GM12892 (cell line): ENCODE measurements around the gene CDIP1.

Experiments
- DNase-seq: peaks from one replicate; pipeline ENCODE4 v3.0.0; 2011; ENCODE audit not compliant: insufficient read length
- FAIRE-seq: peaks from 2 replicates; lab custom pipeline; 2011; peaks lifted over from hg19 to GRCh38; lab: Jason Lieb, UNC
- POLR2A ChIP-seq: IDR thresholded peaks from 2 replicates; pipeline ENCODE4 v1.6.1; 2011; ENCODE audit warnings: low read depth, low read length, control low read depth
- POLR2AphosphoS5 ChIP-seq: IDR thresholded peaks from 2 replicates; pipeline ENCODE4 v1.6.1; 2011; ENCODE audit warnings: low read depth, low read length, control low read depth
- TAF1 ChIP-seq: IDR thresholded peaks from 2 replicates; pipeline ENCODE4 v1.6.1; 2011; ENCODE audit warnings: low read depth, mild to moderate bottlenecking, control low read depth, low read length, borderline replicate concordance

Gene CDIP1

DNA sequence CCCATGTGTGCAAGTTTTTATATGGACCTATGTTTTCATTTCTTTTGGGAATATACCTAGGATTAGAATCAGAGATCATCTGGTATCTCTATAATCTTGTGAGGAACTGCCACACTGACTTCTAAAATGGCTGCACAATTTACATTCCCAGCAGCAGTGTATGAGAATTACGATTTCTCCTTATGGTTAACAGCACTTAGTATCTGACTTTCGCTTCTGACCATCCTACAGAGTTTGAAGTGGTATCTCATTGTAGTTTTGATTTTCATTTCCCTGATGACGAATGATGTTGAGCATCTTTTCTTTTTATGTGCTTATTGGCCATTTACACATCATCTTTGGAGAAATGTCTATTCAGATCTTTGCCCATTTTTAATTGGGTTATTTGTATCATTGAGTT, 27.6 kb upstream of the CDIP1 start:
- no peak for FAIRE-seq
- TF ChIP-seq TAF1 = no peak
- TF ChIP-seq POLR2A = no peak
- no peak for TF ChIP-seq POLR2AphosphoS5
- DNase-seq = no peak

DNA sequence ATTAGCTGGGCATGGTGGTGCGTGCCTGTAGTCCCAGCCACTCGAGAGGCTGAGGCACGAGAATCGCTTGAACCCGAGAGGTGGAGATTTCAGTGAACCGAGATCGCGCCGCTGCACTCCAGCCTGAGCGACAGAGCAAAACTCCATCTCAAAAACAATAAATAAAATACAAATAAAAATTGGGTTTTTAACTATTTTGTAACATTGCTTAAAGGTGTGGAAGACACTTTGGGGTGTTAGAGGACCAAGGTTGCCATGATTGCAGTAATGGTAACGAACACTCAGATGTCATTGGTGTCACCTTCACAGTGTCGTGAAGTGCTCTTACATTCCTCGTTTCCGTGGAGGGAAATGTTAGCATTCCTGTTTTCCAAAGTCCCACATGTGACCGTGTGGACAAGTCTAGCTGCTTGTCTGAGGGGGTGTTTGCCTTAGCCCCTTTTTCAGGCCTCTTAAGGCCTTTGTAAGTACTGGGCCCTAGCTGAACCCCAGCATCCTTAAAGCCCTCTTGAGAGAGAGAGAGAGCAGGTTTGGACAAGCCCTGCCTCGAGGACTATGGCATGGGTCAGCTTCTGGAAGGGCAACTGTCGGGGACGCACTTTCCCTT, 26.2 kb upstream of the CDIP1 start:
- FAIRE-seq = no peak
- DNase-seq = no peak
- TF ChIP-seq TAF1 (no peak), POLR2A (no peak), POLR2AphosphoS5 (no peak)

DNA sequence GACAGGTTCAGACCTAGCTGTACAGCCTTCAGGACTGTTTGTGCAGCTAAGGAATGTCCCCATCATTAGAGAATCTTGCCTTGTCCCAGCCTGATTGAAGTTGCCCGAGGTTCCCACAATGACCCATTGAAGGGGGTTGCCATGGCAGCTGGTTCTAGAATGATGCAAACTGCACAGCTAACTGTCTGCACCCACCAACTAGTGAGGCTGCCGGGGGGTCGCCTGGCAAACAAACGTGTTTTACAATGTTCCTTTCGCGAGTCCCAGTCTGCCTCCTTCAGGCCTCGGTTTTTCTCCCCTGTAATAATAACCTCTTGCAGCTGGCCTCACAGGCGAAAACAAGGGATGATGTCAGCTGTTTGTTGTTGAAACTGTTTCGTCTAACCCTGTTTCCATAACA, 23.0 kb upstream of the CDIP1 start:
- TF ChIP-seq POLR2A = no peak
- TF ChIP-seq TAF1 = no peak
- no peak for TF ChIP-seq POLR2AphosphoS5
- no peak for FAIRE-seq
- DNase-seq = no peak

DNA sequence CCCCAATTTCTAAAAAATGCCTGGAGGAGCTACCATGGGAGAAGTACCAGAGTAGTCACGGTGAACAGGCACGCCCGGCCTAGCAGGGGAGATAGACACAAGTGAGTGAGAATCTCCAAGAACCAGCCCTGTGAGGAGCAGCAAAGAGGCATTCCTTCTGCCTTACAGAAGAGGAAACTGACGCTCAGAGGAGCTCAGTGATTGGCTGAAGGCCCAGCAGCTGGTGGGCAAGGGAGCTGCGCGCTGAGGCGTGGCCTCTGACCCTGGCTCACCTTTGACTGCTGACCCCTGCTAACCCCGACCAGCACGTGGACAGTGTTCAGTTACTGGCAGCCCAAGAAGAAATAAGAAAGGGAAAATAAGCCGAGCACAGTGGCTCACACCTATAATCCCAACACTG, 19.4 kb upstream of the CDIP1 start:
- FAIRE-seq (no peak), DNase-seq (no peak)
- no peak for TF ChIP-seq POLR2AphosphoS5
- TF ChIP-seq POLR2A = no peak
- no peak for TF ChIP-seq TAF1

DNA sequence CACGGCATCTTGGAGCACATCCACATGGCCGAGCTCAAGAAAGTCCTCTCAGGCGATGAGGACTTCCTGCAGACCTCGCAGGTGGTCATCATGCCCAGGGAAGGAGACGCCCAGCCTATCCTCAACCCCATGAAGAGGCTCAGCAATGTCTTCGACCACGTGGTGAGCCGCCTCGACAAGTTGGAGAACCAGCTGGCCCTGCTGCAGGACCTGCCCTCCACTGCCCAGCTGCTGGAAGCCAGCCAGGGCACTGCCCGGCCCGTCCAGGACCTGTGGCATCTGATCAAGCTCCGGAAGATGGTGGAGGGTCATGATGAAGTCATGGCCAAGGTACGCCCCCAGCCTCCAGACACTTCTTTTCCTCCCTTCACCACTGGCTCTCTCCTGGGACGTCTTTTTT, 18.0 kb upstream of the CDIP1 start:
- DNase-seq (no peak), FAIRE-seq (no peak)
- no peak for TF ChIP-seq POLR2A

DNA sequence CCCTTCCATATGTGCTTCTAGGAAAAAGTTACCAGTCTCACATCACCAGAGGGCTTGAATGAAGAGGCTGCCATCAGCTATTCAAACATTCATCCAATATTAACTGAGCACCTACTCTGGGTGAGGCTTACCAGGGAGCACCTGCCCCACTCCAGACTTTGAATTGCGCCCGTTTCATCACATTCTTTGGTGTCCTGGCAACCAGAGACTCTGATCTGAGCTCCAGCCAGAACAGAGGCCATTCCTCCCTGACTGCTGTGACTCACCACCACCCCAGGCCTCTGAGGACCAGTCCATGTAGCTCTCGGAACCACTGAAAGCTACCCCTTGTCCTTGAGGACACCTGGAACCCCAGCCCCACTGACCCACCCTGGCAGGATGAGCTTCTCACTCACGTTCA, 17.5 kb upstream of the CDIP1 start, which contains the start of gene C16orf96:
TSS of gene C16orf96 (plus strand) at position 229 of the 400 bp plus-strand sequence. CDS start at position 379, 150 bp downstream.
- DNase-seq = no peak
- no peak for FAIRE-seq
- TF ChIP-seq POLR2A (no peak), TAF1 (no peak), POLR2AphosphoS5 (no peak)

DNA sequence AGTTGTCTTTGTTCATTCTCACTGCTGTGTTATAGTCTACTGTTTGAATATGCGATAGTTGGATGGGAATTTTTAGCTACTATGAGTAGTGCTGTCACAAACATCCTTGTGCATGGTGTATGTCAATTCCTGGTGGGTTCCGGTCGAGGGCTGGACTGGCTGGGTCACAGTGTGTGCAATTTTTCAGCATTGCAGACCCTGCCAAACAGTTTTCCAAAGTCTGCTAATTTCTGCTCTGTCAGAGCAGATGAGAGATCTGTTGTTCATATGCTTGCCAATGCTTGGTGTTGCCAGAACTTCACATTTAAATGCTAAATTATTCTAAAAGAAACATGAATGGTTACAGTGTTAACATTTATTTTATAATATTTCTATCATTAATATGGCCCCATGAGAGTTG, 14.0 kb upstream of the CDIP1 start:
- no peak for FAIRE-seq
- DNase-seq = no peak
- TF ChIP-seq TAF1 = no peak
- no peak for TF ChIP-seq POLR2AphosphoS5
- no peak for TF ChIP-seq POLR2A

DNA sequence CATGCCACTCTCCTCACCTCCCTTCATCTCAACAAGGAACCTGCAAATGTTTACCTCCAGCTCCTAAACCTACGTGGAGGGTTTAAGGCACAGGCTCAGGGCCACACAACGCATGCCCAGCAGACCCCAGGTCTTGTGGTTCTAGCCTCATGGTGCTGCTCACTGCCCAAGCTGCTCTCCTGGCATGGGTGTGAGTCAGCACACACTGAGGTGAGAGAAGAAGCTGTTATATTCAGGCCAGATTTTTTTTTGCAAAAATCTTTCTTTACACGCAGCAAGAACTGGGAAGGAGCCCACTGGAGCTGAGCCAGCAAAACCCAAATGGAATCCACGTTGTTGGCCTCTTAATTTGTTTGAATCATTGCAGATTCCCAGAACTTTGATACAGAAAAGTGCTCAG, 12.0 kb upstream of the CDIP1 start:
- FAIRE-seq (no peak), DNase-seq (no peak)
- TF ChIP-seq POLR2A (no peak), TAF1 (no peak), POLR2AphosphoS5 (no peak)

DNA sequence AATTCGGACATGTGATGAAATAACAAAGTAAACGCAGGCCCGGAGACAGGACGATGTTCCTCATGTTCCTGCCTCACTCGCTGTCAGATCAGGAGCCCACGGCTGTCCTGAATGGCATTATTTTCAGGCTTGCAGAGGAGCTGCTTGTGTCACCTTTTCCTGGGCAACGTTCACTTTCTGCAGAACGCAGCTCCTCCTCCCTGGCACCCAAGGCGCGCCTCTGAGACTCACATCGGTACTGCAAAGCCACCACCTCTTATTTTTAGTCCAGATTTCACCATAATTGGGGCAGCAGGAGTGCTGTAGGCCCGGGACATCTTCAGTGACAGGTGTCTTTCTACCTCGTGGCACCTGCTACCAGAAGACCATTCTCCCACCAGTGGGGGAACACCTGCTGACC, 9.6 kb upstream of the CDIP1 start:
- TF ChIP-seq POLR2A = no peak
- TF ChIP-seq TAF1 = no peak
- TF ChIP-seq POLR2AphosphoS5 = no peak
- DNase-seq (no peak), FAIRE-seq (no peak)

DNA sequence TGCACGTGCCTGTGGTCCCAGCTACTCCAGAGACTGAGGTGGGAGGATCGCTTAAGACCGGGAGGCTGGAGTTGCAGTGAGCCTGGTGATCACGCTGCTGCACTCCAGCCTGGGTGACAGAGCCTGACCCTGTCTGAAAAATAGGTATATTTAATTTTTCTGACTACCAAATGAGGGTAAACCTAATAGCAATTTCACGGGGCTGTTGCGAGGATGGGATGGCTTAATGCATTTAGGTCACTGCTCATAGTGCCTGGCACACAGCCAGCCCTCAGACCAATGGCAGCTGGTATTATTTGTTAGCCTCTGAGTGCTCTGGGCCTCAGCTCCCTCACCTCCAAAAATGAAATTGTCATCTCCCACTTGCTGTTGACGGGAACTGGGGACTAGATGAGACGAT, 5.9 kb upstream of the CDIP1 start:
- TF ChIP-seq TAF1 (no peak), POLR2A (no peak), POLR2AphosphoS5 (no peak)
- FAIRE-seq (no peak), DNase-seq (no peak)

DNA sequence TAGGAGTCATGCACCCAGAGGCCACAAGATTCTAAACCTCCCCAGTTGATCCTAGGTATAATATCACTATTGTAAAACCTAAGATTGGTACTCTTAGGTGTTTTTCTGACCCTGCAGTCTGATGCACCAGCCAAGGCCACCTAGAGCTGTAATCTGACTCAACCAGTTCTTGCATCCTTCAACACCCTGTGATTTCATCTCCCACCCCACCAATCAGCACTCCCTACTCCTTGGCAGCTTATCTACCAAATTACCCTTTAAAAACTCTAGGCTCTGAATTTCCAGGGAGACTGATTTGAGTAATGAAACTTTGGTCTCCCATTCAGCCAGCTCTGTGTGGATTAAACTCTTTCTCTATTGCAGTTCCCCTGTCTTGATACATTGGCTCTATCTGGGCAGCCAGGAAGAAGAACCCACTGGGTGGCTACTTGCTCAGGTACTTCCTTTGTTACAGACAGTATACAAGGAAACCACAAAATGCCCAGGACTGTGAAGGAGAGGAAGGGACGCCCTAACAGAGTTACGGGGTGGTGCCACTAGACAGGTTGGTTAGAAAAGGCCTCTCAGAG, 1.2 kb upstream of the CDIP1 start:
- TF ChIP-seq TAF1 = no peak
- no peak for TF ChIP-seq POLR2A
- no peak for TF ChIP-seq POLR2AphosphoS5
- FAIRE-seq (no peak), DNase-seq (no peak)

DNA sequence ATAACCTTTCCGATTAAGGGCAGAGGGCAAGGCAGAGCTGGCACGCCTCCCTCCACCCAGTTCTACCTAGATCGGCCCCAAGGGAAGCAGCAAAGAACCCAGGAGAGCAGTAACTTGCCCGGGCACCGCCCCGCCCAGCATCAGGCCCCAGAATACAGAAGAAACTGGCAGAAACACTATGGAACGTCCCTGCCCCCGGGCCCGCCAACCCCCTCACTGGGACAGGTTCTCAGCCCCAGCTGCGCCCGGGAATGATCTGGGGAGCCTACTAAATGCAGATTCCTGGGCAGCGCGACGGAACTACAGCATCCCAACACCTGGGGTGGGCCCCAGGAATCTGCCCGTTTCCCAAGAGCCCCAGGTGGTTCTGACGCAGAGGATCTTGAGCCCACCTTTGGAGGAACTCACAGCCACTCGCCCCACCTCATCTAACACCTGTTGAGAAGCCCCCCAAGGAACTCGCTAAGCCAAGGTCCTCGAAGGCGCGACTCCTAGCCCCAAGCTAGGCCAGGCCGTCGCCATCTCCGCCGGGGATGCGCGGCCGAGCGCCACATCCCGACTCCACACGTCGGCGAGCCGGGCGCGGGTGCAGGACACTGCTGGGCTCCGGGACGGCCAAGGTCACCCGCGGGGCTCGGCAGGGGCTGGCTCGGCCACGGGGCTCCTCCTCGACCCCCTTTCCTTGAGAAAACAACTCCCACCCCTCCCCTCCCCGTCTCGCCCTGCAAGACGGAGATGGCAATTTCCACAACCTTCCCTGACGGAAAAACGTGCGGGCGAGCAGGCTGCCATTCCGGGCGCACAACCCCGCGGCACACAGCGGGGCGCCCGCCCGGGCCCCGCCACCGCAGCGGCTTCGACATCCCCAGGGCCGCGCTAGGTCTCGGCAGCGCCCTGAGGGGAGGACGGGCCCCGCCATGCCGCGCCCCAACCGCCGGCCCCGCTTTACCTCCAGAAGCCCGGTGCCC, 913 bp downstream of the CDIP1 start:
- no peak for FAIRE-seq
- TF ChIP-seq POLR2AphosphoS5 (no peak), TAF1 (no peak), POLR2A (no peak)
- DNase-seq = no peak

DNA sequence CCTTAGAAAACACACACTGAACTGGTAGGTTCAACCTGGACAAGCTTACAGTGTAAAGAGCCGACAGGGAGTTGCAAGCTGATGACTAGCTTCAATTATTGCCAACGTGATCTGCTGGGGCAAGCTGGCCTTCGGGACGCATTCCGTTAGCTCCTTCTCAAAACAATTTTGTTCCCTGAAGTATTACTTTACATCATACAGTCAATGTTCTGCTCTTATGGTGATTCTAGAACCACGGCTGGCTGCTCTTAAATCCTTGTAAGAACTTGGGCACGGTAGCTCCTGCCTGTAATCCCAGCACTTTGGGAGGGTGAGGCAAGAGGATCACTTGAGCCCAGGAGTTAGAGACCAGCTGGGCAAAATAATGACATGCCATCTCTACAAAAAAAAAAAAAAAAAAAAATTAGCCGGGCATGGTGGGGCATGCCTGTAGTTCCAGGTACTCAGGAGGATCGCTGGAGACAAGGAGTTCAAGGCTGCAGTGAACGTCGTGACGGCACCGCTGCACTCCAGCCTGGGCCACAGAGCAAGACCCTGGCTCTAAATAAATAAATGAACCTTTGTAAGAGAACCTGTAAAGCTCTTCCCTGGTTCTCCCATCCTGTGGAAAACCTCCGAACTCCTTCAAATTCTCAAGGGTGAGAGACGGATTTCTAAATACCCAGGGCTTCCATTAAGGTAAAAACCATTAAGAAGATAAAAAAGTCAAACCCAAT, 2.0 kb downstream of the CDIP1 start:
- TF ChIP-seq POLR2A (no peak), POLR2AphosphoS5 (no peak), TAF1 (no peak)
- no peak for FAIRE-seq
- no peak for DNase-seq
